Measurements from ENCODE around the gene ISOC1.
A peak's percentile ranks its signal among the peaks of the same experiment; 100 is the strongest.

ISOC1 gene

GRCh38 chr5:129077433-129078075 lies 17.0 kb upstream of the ISOC1 start:
- ATAC-seq (no peak), DNase-seq (no peak)
- peaks cover 11% of the 10 kb centered on the region for H3K27me3 Mint-ChIP-seq
- no peak overlapping the region for H3K4me3 Mint-ChIP-seq
- H3K4me1 Mint-ChIP-seq, result no peaks in the 10 kb centered on the region
- no peaks in the 10 kb centered on the region for H3K9me3 Mint-ChIP-seq
- no peaks in the 10 kb centered on the region for H3K36me3 Mint-ChIP-seq (ENCODE audit: low read depth)
- no peak overlapping the region for H3K27ac Mint-ChIP-seq

DNA sequence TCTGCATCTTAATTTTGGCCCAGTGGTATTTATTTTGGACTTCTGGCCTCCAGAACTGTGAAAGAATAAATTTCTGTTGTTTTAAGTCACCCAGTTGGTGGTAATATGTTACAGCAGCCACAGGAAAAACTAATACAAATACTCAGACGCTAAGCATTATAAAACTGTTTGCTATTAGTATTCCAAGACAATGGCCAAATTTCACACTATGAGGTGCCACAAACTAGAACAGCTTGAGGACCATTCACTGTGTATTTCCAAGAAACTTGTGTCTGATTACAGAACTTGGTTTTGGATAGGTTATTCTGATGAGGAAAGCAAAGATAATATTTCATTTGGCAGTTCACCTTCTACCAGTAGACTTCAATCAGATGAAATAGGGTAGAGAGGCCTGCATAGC lies 16.3 kb upstream of the ISOC1 start:
- no peak overlapping the region for H3K27ac Mint-ChIP-seq
- no peaks in the 10 kb centered on the region for H3K36me3 Mint-ChIP-seq (ENCODE audit: low read depth)
- H3K9me3 Mint-ChIP-seq, result no peaks in the 10 kb centered on the region
- no peak overlapping the region for H3K4me3 Mint-ChIP-seq
- H3K4me1 Mint-ChIP-seq, result no peaks in the 10 kb centered on the region
- peaks cover 7% of the 10 kb centered on the region for H3K27me3 Mint-ChIP-seq
- ATAC-seq, result no peak
- DNase-seq, result no peak

DNA sequence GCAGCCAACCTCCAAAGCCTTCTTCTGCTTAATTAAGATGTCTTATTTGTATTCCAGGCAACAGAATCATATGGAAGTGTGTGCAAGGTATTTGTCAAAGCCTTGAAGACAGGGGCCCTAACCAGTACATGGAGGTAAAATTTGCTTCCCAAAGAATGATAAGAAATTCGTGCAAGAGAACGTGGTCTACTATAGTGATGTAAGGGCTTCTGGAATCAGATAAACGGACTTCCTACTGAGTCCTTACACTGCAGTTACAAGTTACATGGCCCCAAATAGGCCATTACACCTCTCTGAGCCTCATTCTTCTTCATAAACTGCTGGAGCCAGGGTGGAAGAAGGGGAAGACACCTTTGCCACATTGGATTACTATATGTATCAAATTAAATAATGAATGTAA lies 15.9 kb upstream of the ISOC1 start:
- Mint-ChIP-seq H3K27ac (no peak overlapping the region), H3K9me3 (no peaks in the 10 kb centered on the region), H3K4me1 (no peaks in the 10 kb centered on the region), H3K36me3 (ENCODE audit: low read depth) (no peaks in the 10 kb centered on the region), H3K4me3 (no peak overlapping the region), H3K27me3 (peaks cover 7% of the 10 kb centered on the region)
- no peak for DNase-seq
- no peak for ATAC-seq

- peaks cover 5% of the 10 kb centered on the region for H3K27me3 Mint-ChIP-seq
- no peak for ATAC-seq
- H3K4me1 Mint-ChIP-seq, result no peaks in the 10 kb centered on the region
- DNase-seq, result no peak
- no peak overlapping the region for H3K27ac Mint-ChIP-seq
- H3K4me3 Mint-ChIP-seq, result no peak overlapping the region
- H3K36me3 Mint-ChIP-seq (ENCODE audit: low read depth), result no peaks in the 10 kb centered on the region
- H3K9me3 Mint-ChIP-seq, result no peaks in the 10 kb centered on the region
These were observed 15.1 kb upstream of the ISOC1 start for GRCh38 chr5:129079496-129079895.

GRCh38 chr5:129080766-129081165 lies 13.8 kb upstream of the ISOC1 start:
- Mint-ChIP-seq H3K4me3 (no peak overlapping the region), H3K9me3 (no peaks in the 10 kb centered on the region), H3K36me3 (ENCODE audit: low read depth) (no peaks in the 10 kb centered on the region), H3K27me3 (peaks cover 3% of the 10 kb centered on the region), H3K27ac (no peak overlapping the region), H3K4me1 (no peaks in the 10 kb centered on the region)
- ATAC-seq (no peak), DNase-seq (no peak)

DNA sequence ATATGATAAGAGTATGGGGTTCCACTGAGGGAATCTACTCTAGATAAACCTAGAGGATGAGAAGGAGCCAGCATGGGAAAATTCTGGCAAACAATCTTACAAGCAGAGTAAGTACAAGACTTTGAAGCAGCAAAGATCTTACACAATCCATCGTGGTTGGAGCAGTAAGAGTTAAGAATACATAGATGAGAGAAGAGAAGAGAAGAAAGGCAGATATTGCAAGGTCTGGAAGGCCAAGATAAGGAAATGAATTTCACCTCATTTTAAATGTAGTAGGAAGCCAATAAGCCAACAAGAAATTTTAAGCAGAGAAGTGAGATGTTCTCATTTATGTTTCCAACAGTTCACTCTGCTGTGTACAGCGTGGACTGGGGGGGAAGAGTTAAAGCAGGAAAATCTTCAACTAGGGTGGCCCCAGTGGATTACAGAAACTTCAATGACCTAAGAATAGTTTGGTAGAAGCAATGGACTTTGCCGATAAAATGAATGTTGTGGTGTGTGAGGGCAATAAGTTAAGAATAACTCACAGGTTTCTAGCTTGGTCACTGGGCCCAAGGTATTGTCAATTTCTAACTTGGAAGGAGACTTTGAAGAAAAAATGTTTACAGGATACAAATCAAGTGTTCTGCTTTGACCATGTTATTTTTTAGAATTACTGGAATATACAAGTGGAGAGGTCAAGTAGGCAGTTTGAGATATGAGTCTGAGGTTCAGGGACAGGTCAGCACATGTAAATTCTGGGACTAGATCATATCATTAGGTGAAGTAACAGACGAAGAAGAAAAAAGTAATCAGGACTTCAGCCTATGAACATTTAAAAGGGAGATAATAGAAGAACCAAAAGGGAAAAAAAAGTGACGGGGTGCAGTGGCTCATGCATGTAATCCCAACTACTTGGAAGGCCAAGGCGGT lies 12.1 kb upstream of the ISOC1 start:
- Mint-ChIP-seq H3K9me3 (no peaks in the 10 kb centered on the region), H3K27me3 (peaks cover 5% of the 10 kb centered on the region), H3K4me3 (no peak overlapping the region), H3K36me3 (ENCODE audit: low read depth) (no peaks in the 10 kb centered on the region), H3K4me1 (no peaks in the 10 kb centered on the region), H3K27ac (no peak overlapping the region)
- ATAC-seq (no peak), DNase-seq (no peak)

GRCh38 chr5:129094924-129095899 lies 663 bp downstream of the ISOC1 start:
- H3K9me3 Mint-ChIP-seq, result no peaks in the 10 kb centered on the region
- ATAC-seq (peak; percentile 37), DNase-seq (peak; percentile 61)
- peaks cover 12% of the 10 kb centered on the region for H3K27me3 Mint-ChIP-seq
- H3K36me3 Mint-ChIP-seq (ENCODE audit: low read depth), result peaks cover 1% of the 10 kb centered on the region
- H3K4me1 Mint-ChIP-seq, result peaks cover 31% of the 10 kb centered on the region
- peak overlapping the region; percentile 86 for H3K4me3 Mint-ChIP-seq
- H3K27ac Mint-ChIP-seq, result peak overlapping the region; percentile 85

- Mint-ChIP-seq H3K4me1 (peaks cover 32% of the 10 kb centered on the region), H3K4me3 (peak overlapping the region; percentile 58)
- no peak for DNase-seq
These were observed 1.9 kb downstream of the ISOC1 start for GRCh38 chr5:129096382-129096991.

GRCh38 chr5:129097498-129098296 lies 3.1 kb downstream of the ISOC1 start:
- H3K36me3 Mint-ChIP-seq (ENCODE audit: low read depth), result peaks cover 1% of the 10 kb centered on the region
- peaks cover 3% of the 10 kb centered on the region for H3K27me3 Mint-ChIP-seq
- no peak overlapping the region for H3K4me3 Mint-ChIP-seq
- peaks cover 37% of the 10 kb centered on the region for H3K4me1 Mint-ChIP-seq
- H3K9me3 Mint-ChIP-seq, result no peaks in the 10 kb centered on the region
- H3K27ac Mint-ChIP-seq, result no peak overlapping the region
- no peak for ATAC-seq
- no peak for DNase-seq

More at GRCh38 chr5:129096382-129096991, 1.9 kb downstream of the ISOC1 start:
- H3K27ac Mint-ChIP-seq, result no peak overlapping the region
- H3K36me3 Mint-ChIP-seq (ENCODE audit: low read depth), result peaks cover 1% of the 10 kb centered on the region
- H3K9me3 Mint-ChIP-seq, result no peaks in the 10 kb centered on the region
- H3K27me3 Mint-ChIP-seq, result peaks cover 11% of the 10 kb centered on the region
- no peak for ATAC-seq

- DNase-seq (no peak), ATAC-seq (no peak)
- Mint-ChIP-seq H3K4me1 (peaks cover 37% of the 10 kb centered on the region), H3K9me3 (no peaks in the 10 kb centered on the region), H3K4me3 (no peak overlapping the region), H3K36me3 (ENCODE audit: low read depth) (peaks cover 1% of the 10 kb centered on the region), H3K27ac (no peak overlapping the region), H3K27me3 (no peaks in the 10 kb centered on the region)
These were observed 4.1 kb downstream of the ISOC1 start for GRCh38 chr5:129098488-129099183.

- no peaks in the 10 kb centered on the region for H3K9me3 Mint-ChIP-seq
- H3K27me3 Mint-ChIP-seq, result no peaks in the 10 kb centered on the region
- H3K27ac Mint-ChIP-seq, result no peak overlapping the region
- H3K36me3 Mint-ChIP-seq (ENCODE audit: low read depth), result peaks cover 1% of the 10 kb centered on the region
- DNase-seq (no peak), ATAC-seq (no peak)
- no peak overlapping the region for H3K4me3 Mint-ChIP-seq
- peaks cover 34% of the 10 kb centered on the region for H3K4me1 Mint-ChIP-seq
These were observed 4.6 kb downstream of the ISOC1 start for GRCh38 chr5:129099184-129099569.

DNA sequence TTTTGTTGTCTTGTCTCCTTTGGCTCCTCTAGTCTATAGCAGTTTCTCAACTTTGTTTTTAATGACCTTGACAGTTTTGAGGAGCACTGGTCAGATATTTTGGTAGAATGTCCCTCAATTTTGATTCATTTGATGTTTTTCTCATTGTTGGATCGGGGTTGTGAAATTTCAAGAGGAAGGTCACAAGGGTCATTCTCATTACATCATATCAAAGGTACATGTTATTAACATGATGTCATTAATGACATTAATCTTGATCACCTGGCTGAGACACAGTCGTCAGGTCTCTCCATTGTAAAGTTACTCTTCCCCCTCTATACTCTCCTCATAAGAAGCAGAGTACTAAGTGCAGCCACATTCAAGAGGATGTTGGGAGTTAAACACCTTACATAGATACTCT lies 7.2 kb downstream of the ISOC1 start:
- H3K27me3 Mint-ChIP-seq, result no peaks in the 10 kb centered on the region
- no peak for DNase-seq

GRCh38 chr5:129103397-129103796 lies 8.8 kb downstream of the ISOC1 start:
- no peaks in the 10 kb centered on the region for H3K27me3 Mint-ChIP-seq
- H3K27ac Mint-ChIP-seq, result no peak overlapping the region
- no peak for DNase-seq
- no peak for ATAC-seq
- H3K36me3 Mint-ChIP-seq (ENCODE audit: low read depth), result peaks cover 26% of the 10 kb centered on the region
- no peaks in the 10 kb centered on the region for H3K9me3 Mint-ChIP-seq
- peaks cover 12% of the 10 kb centered on the region for H3K4me1 Mint-ChIP-seq
- no peak overlapping the region for H3K4me3 Mint-ChIP-seq

More for the DNA sequence above, 7.2 kb downstream of the ISOC1 start:
- no peak overlapping the region for H3K4me3 Mint-ChIP-seq
- H3K9me3 Mint-ChIP-seq, result no peaks in the 10 kb centered on the region
- H3K4me1 Mint-ChIP-seq, result peaks cover 22% of the 10 kb centered on the region
- ATAC-seq, result no peak
- peaks cover 17% of the 10 kb centered on the region for H3K36me3 Mint-ChIP-seq (ENCODE audit: low read depth)
- no peak overlapping the region for H3K27ac Mint-ChIP-seq
